Body of pancreas (tissue), 4 donors: Measurements from ENCODE around the gene VPS39.

Source experiments
- CTCF ChIP-seq, 7 experiments: fragments of 450-650 bp in 4 of 7; fragments of 200-600 bp in 3 of 7; sonication (generic) in 3 of 7; IDR thresholded peaks; one replicate each; pipeline ENCODE4 v1.5.1; 2016 to 2019; ENCODE audit warnings: antibody characterized with exemption in 7 of 7
- POLR2A ChIP-seq, 3 donors: fragments of 450-650 bp; IDR thresholded peaks; one replicate each; pipeline ENCODE4 v1.6.1; 2016; ENCODE audit warnings: antibody characterized with exemption in 3 of 3, mild to moderate bottlenecking in 2 of 3

- TF ChIP-seq CTCF (IDR thresholded peaks at IDR 0.05) (no peak), POLR2A (IDR thresholded peaks at IDR 0.05) (no peak)
Observed at GRCh38 chr15:42134617-42135245, 73.4 kb downstream of the VPS39 start.
